ENCODE data around the gene KCNJ14.

KCNJ14 gene

DNA sequence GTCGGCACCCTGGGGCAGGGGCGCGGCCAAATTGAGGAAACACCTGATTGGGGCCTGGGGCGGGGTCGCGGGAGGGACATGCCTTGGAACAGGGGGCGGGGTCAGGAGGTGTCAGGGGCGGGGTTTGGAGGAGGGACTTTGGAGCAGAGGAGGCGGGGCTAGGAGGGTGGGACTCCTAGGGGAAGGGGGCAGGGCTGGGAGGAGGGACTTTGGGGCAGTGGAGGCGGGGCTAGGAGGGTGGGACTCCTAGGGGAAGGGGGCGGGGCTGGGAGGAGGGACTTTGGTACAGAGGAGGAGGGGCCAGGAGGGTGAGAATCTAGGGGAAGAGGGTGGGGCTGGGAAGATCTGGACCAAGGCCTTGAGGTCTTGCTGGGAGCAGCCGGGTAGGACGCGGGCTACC lies 40.0 kb upstream of the KCNJ14 start:
- ATAC-seq: peak; percentile 68
- TF ChIP-seq GLIS3 (CRISPR knock-in tag; IDR thresholded peaks at IDR 0.05) (no peak), ESRRG (CRISPR knock-in tag; IDR thresholded peaks at IDR 0.05) (no peak), SNAI2 (CRISPR knock-in tag; IDR thresholded peaks at IDR 0.05) (no peak), BACH2 (CRISPR knock-in tag; IDR thresholded peaks at IDR 0.05; ENCODE audit: borderline replicate concordance) (no peak), TOX (CRISPR knock-in tag; IDR thresholded peaks at IDR 0.05; ENCODE audit: borderline replicate concordance) (no peak), ISL1 (CRISPR knock-in tag; IDR thresholded peaks at IDR 0.05) (no peak), ZNF565 (CRISPR knock-in tag; conservative IDR thresholded peaks at IDR 0.05; ENCODE audit: low read depth) (no peak), RARB (CRISPR knock-in tag; IDR thresholded peaks at IDR 0.05) (no peak), CSDC2 (CRISPR knock-in tag; IDR thresholded peaks at IDR 0.05) (no peak), ZC3H10 (CRISPR knock-in tag; IDR thresholded peaks at IDR 0.05) (no peak), CSRNP3 (CRISPR knock-in tag; IDR thresholded peaks at IDR 0.05) (no peak), ZFP30 (CRISPR knock-in tag; IDR thresholded peaks at IDR 0.05) (no peak)
- TF ChIP-seq, protein P1, sequence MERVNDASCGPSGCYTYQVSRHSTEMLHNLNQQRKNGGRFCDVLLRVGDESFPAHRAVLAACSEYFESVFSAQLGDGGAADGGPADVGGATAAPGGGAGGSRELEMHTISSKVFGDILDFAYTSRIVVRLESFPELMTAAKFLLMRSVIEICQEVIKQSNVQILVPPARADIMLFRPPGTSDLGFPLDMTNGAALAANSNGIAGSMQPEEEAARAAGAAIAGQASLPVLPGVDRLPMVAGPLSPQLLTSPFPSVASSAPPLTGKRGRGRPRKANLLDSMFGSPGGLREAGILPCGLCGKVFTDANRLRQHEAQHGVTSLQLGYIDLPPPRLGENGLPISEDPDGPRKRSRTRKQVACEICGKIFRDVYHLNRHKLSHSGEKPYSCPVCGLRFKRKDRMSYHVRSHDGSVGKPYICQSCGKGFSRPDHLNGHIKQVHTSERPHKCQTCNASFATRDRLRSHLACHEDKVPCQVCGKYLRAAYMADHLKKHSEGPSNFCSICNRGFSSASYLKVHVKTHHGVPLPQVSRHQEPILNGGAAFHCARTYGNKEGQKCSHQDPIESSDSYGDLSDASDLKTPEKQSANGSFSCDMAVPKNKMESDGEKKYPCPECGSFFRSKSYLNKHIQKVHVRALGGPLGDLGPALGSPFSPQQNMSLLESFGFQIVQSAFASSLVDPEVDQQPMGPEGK (CRISPR knock-in tag; IDR thresholded peaks at IDR 0.05; ENCODE audit: borderline replicate concordance): no peak
- TF ChIP-seq, protein P2, sequence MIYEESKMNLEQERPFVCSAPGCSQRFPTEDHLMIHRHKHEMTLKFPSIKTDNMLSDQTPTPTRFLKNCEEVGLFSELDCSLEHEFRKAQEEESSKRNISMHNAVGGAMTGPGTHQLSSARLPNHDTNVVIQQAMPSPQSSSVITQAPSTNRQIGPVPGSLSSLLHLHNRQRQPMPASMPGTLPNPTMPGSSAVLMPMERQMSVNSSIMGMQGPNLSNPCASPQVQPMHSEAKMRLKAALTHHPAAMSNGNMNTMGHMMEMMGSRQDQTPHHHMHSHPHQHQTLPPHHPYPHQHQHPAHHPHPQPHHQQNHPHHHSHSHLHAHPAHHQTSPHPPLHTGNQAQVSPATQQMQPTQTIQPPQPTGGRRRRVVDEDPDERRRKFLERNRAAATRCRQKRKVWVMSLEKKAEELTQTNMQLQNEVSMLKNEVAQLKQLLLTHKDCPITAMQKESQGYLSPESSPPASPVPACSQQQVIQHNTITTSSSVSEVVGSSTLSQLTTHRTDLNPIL (CRISPR knock-in tag; IDR thresholded peaks at IDR 0.05; ENCODE audit: low read depth): no peak
- TF ChIP-seq, protein P3, sequence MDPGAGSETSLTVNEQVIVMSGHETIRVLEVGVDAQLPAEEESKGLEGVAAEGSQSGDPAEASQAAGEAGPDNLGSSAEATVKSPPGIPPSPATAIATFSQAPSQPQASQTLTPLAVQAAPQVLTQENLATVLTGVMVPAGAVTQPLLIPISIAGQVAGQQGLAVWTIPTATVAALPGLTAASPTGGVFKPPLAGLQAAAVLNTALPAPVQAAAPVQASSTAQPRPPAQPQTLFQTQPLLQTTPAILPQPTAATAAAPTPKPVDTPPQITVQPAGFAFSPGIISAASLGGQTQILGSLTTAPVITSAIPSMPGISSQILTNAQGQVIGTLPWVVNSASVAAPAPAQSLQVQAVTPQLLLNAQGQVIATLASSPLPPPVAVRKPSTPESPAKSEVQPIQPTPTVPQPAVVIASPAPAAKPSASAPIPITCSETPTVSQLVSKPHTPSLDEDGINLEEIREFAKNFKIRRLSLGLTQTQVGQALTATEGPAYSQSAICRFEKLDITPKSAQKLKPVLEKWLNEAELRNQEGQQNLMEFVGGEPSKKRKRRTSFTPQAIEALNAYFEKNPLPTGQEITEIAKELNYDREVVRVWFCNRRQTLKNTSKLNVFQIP (CRISPR knock-in tag; IDR thresholded peaks at IDR 0.05; ENCODE audit: borderline replicate concordance, low read depth): no peak
- TF ChIP-seq, protein P4, sequence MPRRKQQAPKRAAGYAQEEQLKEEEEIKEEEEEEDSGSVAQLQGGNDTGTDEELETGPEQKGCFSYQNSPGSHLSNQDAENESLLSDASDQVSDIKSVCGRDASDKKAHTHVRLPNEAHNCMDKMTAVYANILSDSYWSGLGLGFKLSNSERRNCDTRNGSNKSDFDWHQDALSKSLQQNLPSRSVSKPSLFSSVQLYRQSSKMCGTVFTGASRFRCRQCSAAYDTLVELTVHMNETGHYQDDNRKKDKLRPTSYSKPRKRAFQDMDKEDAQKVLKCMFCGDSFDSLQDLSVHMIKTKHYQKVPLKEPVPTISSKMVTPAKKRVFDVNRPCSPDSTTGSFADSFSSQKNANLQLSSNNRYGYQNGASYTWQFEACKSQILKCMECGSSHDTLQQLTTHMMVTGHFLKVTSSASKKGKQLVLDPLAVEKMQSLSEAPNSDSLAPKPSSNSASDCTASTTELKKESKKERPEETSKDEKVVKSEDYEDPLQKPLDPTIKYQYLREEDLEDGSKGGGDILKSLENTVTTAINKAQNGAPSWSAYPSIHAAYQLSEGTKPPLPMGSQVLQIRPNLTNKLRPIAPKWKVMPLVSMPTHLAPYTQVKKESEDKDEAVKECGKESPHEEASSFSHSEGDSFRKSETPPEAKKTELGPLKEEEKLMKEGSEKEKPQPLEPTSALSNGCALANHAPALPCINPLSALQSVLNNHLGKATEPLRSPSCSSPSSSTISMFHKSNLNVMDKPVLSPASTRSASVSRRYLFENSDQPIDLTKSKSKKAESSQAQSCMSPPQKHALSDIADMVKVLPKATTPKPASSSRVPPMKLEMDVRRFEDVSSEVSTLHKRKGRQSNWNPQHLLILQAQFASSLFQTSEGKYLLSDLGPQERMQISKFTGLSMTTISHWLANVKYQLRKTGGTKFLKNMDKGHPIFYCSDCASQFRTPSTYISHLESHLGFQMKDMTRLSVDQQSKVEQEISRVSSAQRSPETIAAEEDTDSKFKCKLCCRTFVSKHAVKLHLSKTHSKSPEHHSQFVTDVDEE (CRISPR knock-in tag; IDR thresholded peaks at IDR 0.05): no peak

DNA sequence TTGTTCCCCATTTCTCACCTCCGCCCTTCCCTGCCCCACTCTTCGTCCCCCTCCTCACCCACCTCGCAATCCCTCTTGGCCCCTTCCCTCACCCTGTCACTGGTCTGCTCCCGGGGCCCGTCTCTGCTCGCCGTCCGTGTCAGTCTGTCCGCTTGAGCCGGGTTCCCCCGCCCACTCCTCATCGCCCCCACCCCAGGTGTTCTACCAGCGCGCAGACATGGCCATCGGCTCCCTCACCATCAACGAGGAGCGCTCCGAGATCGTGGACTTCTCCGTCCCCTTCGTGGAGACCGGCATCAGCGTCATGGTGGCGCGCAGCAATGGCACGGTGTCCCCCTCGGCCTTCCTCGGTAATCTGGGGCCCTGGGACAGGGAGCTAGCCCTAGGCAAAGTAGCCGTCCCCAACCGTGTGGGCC lies 39.6 kb upstream of the KCNJ14 start:
- TF ChIP-seq CSRNP3 (CRISPR knock-in tag; IDR thresholded peaks at IDR 0.05) (no peak), OSR1 (CRISPR knock-in tag; IDR thresholded peaks at IDR 0.05) (no peak), PPARA (CRISPR knock-in tag; IDR thresholded peaks at IDR 0.05; ENCODE audit: borderline replicate concordance) (no peak)
- ATAC-seq: no peak

GRCh38 chr19:48417421-48417820 lies 38.0 kb upstream of the KCNJ14 start:
- no peak for ATAC-seq
- TF ChIP-seq ZNF70 (CRISPR knock-in tag; IDR thresholded peaks at IDR 0.05) (no peak), ZNF8 (CRISPR knock-in tag; IDR thresholded peaks at IDR 0.05) (no peak)
